HG02678 (cell line): ENCODE results near the gene TNFAIP8L3.

Experiments
- ATAC-seq: cut with Tn5 transposase; IDR thresholded peaks from one replicate; pipeline ENCODE4 v1.9.1; 2021; ENCODE audit warnings: mild to moderate bottlenecking, moderate library complexity; ENCODE audit not compliant: unreplicated experiment

Gene TNFAIP8L3

GRCh38 chr15:51117270-51117669 lies 22.6 kb upstream of the TNFAIP8L3 start:
- no peak for ATAC-seq

GRCh38 chr15:51114437-51115119 lies 19.9 kb upstream of the TNFAIP8L3 start:
- no peak for ATAC-seq

GRCh38 chr15:51112078-51112477 lies 17.4 kb upstream of the TNFAIP8L3 start:
- ATAC-seq, result no peak

- no peak for ATAC-seq
Observed at GRCh38 chr15:51111061-51111460, 16.4 kb upstream of the TNFAIP8L3 start.

GRCh38 chr15:51110171-51110570 lies 15.5 kb upstream of the TNFAIP8L3 start:
- no peak for ATAC-seq

- no peak for ATAC-seq
Observed at GRCh38 chr15:51108933-51109550, 14.3 kb upstream of the TNFAIP8L3 start.

GRCh38 chr15:51107612-51108011 lies 12.9 kb upstream of the TNFAIP8L3 start:
- ATAC-seq, result no peak

GRCh38 chr15:51106481-51106880 lies 11.8 kb upstream of the TNFAIP8L3 start:
- ATAC-seq, result no peak

- ATAC-seq, result no peak
Observed at GRCh38 chr15:51105430-51106016, 10.8 kb upstream of the TNFAIP8L3 start.

- no peak for ATAC-seq
Observed at GRCh38 chr15:51104512-51104911, 9.8 kb upstream of the TNFAIP8L3 start.

- ATAC-seq, result no peak
Observed at GRCh38 chr15:51103330-51103729, 8.6 kb upstream of the TNFAIP8L3 start.

GRCh38 chr15:51100785-51101489 lies 6.2 kb upstream of the TNFAIP8L3 start:
- no peak for ATAC-seq

GRCh38 chr15:51099185-51099584 lies 4.5 kb upstream of the TNFAIP8L3 start:
- ATAC-seq, result no peak

- no peak for ATAC-seq
Observed at GRCh38 chr15:51098331-51098619, 3.6 kb upstream of the TNFAIP8L3 start.

- ATAC-seq, result no peak
Observed at GRCh38 chr15:51097553-51098330, 3.0 kb upstream of the TNFAIP8L3 start.

GRCh38 chr15:51096976-51097375 lies 2.3 kb upstream of the TNFAIP8L3 start:
- ATAC-seq, result no peak

GRCh38 chr15:51095681-51096331 lies 1.1 kb upstream of the TNFAIP8L3 start:
- no peak for ATAC-seq

GRCh38 chr15:51093839-51094605 lies 684 bp downstream of the TNFAIP8L3 start:
- no peak for ATAC-seq

GRCh38 chr15:51093488-51093838 lies 1.2 kb downstream of the TNFAIP8L3 start:
- no peak for ATAC-seq

- no peak for ATAC-seq
Observed at GRCh38 chr15:51092480-51093040, 2.1 kb downstream of the TNFAIP8L3 start.
